Parathyroid adenoma (tissue), 2 donors: ENCODE data around the gene P2RY14.
A peak's percentile ranks its signal among the peaks of the same experiment; 100 is the strongest.

Source experiments
- H2AFZ ChIP-seq: fragments of 300-600 bp; sonication (generic); one replicate; pipeline ENCODE4 v1.7.0; 2017; ENCODE audit warnings: antibody characterized with exemption, mild to moderate bottlenecking
- H3K27ac ChIP-seq: fragments of 300-600 bp; sonication (generic); one replicate; pipeline ENCODE4 v1.7.0; 2017
- H3K27me3 ChIP-seq: fragments of 300-600 bp; sonication (generic); one replicate; pipeline ENCODE4 v1.7.0; 2017; ENCODE audit warnings: low read length; ENCODE audit not compliant: control insufficient read depth, insufficient read depth
- H3K36me3 ChIP-seq: fragments of 300-600 bp; sonication (generic); one replicate; pipeline ENCODE4 v1.7.0; 2017; ENCODE audit warnings: low read length; ENCODE audit not compliant: control insufficient read depth, insufficient read depth
- H3K4me1 ChIP-seq: fragments of 300-600 bp; sonication (generic); one replicate; pipeline ENCODE4 v1.7.0; 2017; ENCODE audit warnings: control low read depth
- H3K4me2 ChIP-seq: fragments of 300-600 bp; sonication (generic); one replicate; pipeline ENCODE4 v1.7.0; 2017; ENCODE audit warnings: low read length
- H3K4me3 ChIP-seq: fragments of 300-600 bp; sonication (generic); one replicate; pipeline ENCODE4 v1.7.0; 2017; ENCODE audit warnings: low read depth, low read length
- H3K79me2 ChIP-seq: fragments of 300-600 bp; sonication (generic); one replicate; pipeline ENCODE4 v1.7.0; 2017; ENCODE audit warnings: control low read depth
- H3K9ac ChIP-seq: fragments of 300-600 bp; sonication (generic); one replicate; pipeline ENCODE4 v1.7.0; 2017; ENCODE audit warnings: mild to moderate bottlenecking
- H3K9me3 ChIP-seq: fragments of 300-600 bp; sonication (generic); one replicate; pipeline ENCODE4 v1.7.0; 2017; ENCODE audit warnings: low read length; ENCODE audit not compliant: control insufficient read depth
- TF ChIP-seq, protein P1 (sequence below): fragments of 300-600 bp; sonication (generic); IDR thresholded peaks from one replicate; pipeline ENCODE4 v1.7.0; 2017; ENCODE audit warnings: antibody characterized with exemption, mild to moderate bottlenecking
- donor health status: primary hyperparathyroidism.

P2RY14 gene

GRCh38 chr3:151285940-151286339, 7.6 kb upstream of the P2RY14 start:
- H3K4me3 ChIP-seq: no peak overlapping the region
- no peak overlapping the region for H3K9ac ChIP-seq
- H3K27me3 ChIP-seq: no peaks in the 10 kb centered on the region
- H3K27ac ChIP-seq: no peak overlapping the region
- no peak overlapping the region for H2AFZ ChIP-seq
- H3K4me1 ChIP-seq: no peaks in the 10 kb centered on the region
- no peaks in the 10 kb centered on the region for H3K36me3 ChIP-seq
- no peaks in the 10 kb centered on the region for H3K79me2 ChIP-seq
- TF ChIP-seq, protein P1, sequence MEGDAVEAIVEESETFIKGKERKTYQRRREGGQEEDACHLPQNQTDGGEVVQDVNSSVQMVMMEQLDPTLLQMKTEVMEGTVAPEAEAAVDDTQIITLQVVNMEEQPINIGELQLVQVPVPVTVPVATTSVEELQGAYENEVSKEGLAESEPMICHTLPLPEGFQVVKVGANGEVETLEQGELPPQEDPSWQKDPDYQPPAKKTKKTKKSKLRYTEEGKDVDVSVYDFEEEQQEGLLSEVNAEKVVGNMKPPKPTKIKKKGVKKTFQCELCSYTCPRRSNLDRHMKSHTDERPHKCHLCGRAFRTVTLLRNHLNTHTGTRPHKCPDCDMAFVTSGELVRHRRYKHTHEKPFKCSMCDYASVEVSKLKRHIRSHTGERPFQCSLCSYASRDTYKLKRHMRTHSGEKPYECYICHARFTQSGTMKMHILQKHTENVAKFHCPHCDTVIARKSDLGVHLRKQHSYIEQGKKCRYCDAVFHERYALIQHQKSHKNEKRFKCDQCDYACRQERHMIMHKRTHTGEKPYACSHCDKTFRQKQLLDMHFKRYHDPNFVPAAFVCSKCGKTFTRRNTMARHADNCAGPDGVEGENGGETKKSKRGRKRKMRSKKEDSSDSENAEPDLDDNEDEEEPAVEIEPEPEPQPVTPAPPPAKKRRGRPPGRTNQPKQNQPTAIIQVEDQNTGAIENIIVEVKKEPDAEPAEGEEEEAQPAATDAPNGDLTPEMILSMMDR: no peak
- no peaks in the 10 kb centered on the region for H3K9me3 ChIP-seq
- no peak overlapping the region for H3K4me2 ChIP-seq

DNA sequence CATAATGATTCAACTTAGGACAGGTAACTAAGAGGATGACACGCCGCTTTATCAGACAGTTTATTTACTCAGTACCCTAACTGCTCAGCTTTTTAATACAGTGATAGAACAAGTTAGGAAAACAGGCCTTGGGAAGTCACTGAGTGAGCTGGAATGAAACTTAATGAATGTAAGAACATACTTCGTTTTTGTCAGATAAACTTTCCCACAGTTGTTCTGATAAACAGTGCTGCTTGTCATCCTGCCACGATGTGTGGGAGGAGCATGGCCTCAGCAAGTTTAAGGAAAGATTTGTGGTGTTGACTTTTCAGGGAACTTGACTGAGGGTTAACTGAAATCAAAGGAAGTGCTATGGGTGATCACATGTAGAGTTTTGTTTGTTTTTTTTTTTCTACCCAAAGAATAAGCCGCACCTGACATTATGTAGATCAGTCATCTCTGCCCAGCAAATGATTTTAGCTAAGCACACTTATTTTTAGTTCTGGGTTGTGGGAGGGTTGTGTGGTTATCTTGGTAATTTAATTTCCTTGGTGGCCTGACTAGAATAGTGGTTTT, 5.6 kb upstream of the P2RY14 start:
- H3K9ac ChIP-seq: no peak overlapping the region
- TF ChIP-seq, protein P1: no peak
- no peaks in the 10 kb centered on the region for H3K36me3 ChIP-seq
- H3K79me2 ChIP-seq: no peaks in the 10 kb centered on the region
- no peaks in the 10 kb centered on the region for H3K9me3 ChIP-seq
- H3K27me3 ChIP-seq: no peaks in the 10 kb centered on the region
- no peak overlapping the region for H3K27ac ChIP-seq
- no peak overlapping the region for H3K4me2 ChIP-seq
- H3K4me1 ChIP-seq: no peaks in the 10 kb centered on the region
- no peak overlapping the region for H3K4me3 ChIP-seq
- no peak overlapping the region for H2AFZ ChIP-seq

DNA sequence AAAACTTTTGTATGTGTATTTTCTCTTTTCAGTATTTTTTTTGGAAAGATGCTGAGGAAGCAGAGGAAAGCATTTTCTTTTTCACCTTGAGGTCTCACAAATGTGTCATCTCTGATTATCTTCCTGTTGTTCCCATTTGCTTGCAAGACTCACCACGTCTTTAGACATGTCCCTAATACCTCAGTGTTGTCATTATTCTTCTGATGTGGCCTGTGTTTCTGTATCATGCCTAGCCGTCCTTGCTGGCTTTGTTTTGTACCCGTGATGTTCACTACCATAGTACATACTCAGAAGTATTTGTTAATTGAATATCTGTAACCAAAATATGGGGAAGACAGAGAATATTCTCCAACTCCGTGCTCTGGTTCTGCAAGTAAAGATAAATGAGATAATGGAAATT, 5.0 kb upstream of the P2RY14 start:
- Histone ChIP-seq H2AFZ (no peak overlapping the region), H3K27ac (no peak overlapping the region), H3K79me2 (no peaks in the 10 kb centered on the region), H3K36me3 (no peaks in the 10 kb centered on the region), H3K9ac (no peak overlapping the region), H3K4me2 (no peak overlapping the region), H3K9me3 (no peaks in the 10 kb centered on the region), H3K4me3 (no peak overlapping the region), H3K27me3 (no peaks in the 10 kb centered on the region), H3K4me1 (no peaks in the 10 kb centered on the region)
- TF ChIP-seq, protein P1: no peak

- Histone ChIP-seq H3K79me2 (no peaks in the 10 kb centered on the region), H3K9ac (no peak overlapping the region), H3K4me2 (no peak overlapping the region), H3K9me3 (no peaks in the 10 kb centered on the region), H3K4me1 (no peaks in the 10 kb centered on the region), H3K27ac (no peak overlapping the region), H3K4me3 (no peak overlapping the region), H3K27me3 (no peaks in the 10 kb centered on the region), H3K36me3 (no peaks in the 10 kb centered on the region), H2AFZ (no peak overlapping the region)
- TF ChIP-seq, protein P1: peak; percentile 66
Measured at GRCh38 chr3:151282921-151283320, 4.6 kb upstream of the P2RY14 start.

DNA sequence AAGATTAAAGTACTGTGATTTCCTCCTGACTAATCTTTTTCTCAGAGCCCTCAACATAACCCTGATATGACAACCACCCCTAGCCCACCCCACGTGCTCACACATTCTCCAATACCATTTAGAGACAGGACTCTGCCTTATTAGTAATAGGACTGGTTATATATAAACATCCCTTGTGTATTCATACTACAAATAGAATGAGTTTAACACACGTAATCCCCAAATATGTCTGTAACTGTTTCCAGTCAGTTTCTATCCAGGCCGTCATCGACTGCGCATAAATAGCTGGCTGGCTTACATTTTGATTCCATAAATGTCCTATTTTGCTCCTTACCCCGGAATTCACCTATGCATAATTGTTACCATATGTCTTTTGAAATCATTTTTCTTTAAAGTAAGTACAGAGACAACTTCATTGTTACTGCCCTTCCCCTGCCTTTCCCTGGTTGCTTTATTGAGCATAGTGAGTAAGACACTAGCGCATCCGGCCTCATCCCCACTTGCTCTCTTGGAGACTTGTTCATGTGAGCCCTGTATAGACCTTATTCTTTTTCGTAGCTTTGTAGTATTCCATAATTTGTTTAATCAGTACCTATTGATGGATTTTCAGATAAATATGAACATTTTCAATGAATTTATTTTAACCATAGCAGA, 3.5 kb upstream of the P2RY14 start:
- H3K9ac ChIP-seq: no peak overlapping the region
- no peak overlapping the region for H3K27ac ChIP-seq

More for the DNA sequence above, 3.5 kb upstream of the P2RY14 start:
- Histone ChIP-seq H3K36me3 (no peaks in the 10 kb centered on the region), H3K27me3 (no peaks in the 10 kb centered on the region), H3K4me1 (no peaks in the 10 kb centered on the region), H3K9me3 (no peaks in the 10 kb centered on the region), H3K4me3 (no peak overlapping the region), H3K4me2 (no peak overlapping the region), H2AFZ (no peak overlapping the region), H3K79me2 (no peaks in the 10 kb centered on the region)
- TF ChIP-seq, protein P1: no peak
